Loucy (cell line): Measurements from ENCODE around the gene ST6GALNAC4.

Experiments used
- H2AFZ ChIP-seq: fragments of 200-600 bp; sonication (generic); 2 replicates; pipeline ENCODE4 v1.6.0; 2016; ENCODE audit warnings: antibody characterized with exemption, mild to moderate bottlenecking, low read length, moderate library complexity
- H3F3A ChIP-seq: fragments of 200-600 bp; 2 replicates; pipeline ENCODE4 v1.6.0; 2016; ENCODE audit warnings: antibody characterized with exemption, low read depth, mild to moderate bottlenecking
- H3K27me3 ChIP-seq: fragments of 200-600 bp; sonication (generic); 2 replicates; pipeline ENCODE4 v1.6.1; 2014; ENCODE audit warnings: low read length, mild to moderate bottlenecking; ENCODE audit not compliant: insufficient read depth, poor library complexity, severe bottlenecking
- H3K36me3 ChIP-seq: fragments of 200-600 bp; sonication (generic); 2 replicates; pipeline ENCODE4 v1.6.1; 2016; ENCODE audit warnings: low read length; ENCODE audit not compliant: insufficient read depth
- H3K4me1 ChIP-seq: fragments of 200-600 bp; sonication (generic); 2 replicates; pipeline ENCODE4 v1.5.1; 2014; ENCODE audit warnings: low read length, mild to moderate bottlenecking; ENCODE audit not compliant: insufficient read depth, poor library complexity, severe bottlenecking
- H3K4me2 ChIP-seq: fragments of 200-600 bp; sonication (generic); 2 replicates; pipeline ENCODE4 v1.6.0; 2014; ENCODE audit warnings: antibody characterized with exemption, low read length, low read depth, mild to moderate bottlenecking; ENCODE audit not compliant: poor library complexity, severe bottlenecking
- H3K4me3 ChIP-seq: fragments of 200-600 bp; sonication (generic); 2 replicates; pipeline ENCODE4 v1.5.1; 2014; ENCODE audit warnings: low read length, mild to moderate bottlenecking, mixed read lengths; ENCODE audit not compliant: poor library complexity, severe bottlenecking
- H3K79me2 ChIP-seq: fragments of 200-600 bp; sonication (generic); 2 replicates; pipeline ENCODE4 v1.6.1; 2014; ENCODE audit warnings: low read length; ENCODE audit not compliant: insufficient read depth
- H3K9ac ChIP-seq: fragments of 200-600 bp; sonication (generic); 2 replicates; pipeline ENCODE4 v1.6.0; 2014; ENCODE audit warnings: mild to moderate bottlenecking, low read depth, low read length, moderate library complexity; ENCODE audit not compliant: poor library complexity, severe bottlenecking
- H3K9me2 ChIP-seq: fragments of 200-600 bp; sonication (generic); replicated peaks from 2 replicates; pipeline ENCODE4 v1.6.1; 2016; ENCODE audit warnings: low read depth, low read length, mixed read lengths
- H3K9me3 ChIP-seq: fragments of 200-600 bp; sonication (generic); 2 replicates; pipeline ENCODE4 v1.6.1; 2014; ENCODE audit warnings: mild to moderate bottlenecking, antibody characterized with exemption, low read length, low read depth; ENCODE audit not compliant: insufficient read depth
- H4K20me1 ChIP-seq: fragments of 200-600 bp; sonication (generic); 2 replicates; pipeline ENCODE4 v1.6.0; 2014; ENCODE audit warnings: antibody characterized with exemption, low read length, mild to moderate bottlenecking; ENCODE audit not compliant: insufficient read depth, poor library complexity, severe bottlenecking
- EZH2phosphoT487 ChIP-seq: fragments of 200-600 bp; IDR thresholded peaks from 2 replicates; pipeline ENCODE4 v1.6.1; 2018; ENCODE audit warnings: antibody characterized with exemption, mild to moderate bottlenecking, moderate library complexity, borderline replicate concordance
- TF ChIP-seq, protein P1 (sequence below): fragments of 200-600 bp; sonication (generic); conservative IDR thresholded peaks from 2 replicates; pipeline ENCODE4 v1.5.1; 2014; ENCODE audit warnings: mild to moderate bottlenecking, antibody characterized with exemption, low read length

Gene ST6GALNAC4, protein sequence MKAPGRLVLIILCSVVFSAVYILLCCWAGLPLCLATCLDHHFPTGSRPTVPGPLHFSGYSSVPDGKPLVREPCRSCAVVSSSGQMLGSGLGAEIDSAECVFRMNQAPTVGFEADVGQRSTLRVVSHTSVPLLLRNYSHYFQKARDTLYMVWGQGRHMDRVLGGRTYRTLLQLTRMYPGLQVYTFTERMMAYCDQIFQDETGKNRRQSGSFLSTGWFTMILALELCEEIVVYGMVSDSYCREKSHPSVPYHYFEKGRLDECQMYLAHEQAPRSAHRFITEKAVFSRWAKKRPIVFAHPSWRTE

DNA sequence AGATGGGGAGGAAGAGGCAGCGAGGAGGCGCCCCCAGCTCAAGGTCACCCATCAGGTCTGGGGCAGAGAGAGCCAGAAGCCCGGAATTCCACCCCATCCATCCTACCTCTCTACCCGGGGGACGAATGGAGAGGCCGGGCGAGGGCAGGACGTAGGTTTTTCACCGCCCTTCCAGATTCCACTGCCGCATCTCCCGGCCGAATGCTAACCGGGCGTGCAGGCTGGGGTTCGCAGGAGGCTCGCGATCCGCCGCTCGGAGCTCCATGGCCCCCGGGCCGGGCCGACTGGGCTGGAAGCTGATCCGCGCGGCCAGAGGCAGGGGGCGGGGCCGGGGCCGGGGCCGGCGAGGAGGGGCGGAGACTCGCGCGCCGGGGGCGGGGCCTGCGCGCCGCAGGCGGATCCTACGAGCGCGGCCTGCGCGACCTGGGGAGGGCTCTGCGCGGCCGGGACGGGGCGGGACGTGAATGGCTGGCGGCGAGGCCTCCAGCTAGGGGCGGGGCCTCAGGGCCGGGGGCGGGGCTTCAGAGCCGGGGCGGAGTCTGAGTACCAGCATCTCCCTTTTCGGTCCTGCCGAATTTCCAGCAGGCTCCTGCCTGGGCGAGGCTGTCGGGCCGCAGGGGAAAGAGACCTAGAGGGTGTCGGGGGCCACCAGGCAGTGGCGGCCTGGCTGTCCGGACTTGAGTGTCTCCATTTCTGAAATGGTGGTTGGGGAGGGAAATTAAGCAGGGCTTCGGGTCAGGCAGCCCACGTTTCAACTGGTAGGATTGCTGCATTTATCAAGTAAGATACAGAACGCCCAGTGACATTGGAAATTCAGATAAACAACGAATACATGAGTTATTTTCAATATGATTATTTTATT lies at the start of gene ST6GALNAC4:
ST6GALNAC4 (minus strand) TSS at position 322 of the 862 bp plus-strand sequence. CDS start 622 bp downstream, outside the sequence.
- H3K9ac ChIP-seq, result peak within 1 kb of the TSS; percentile 73
- no peaks in the 10 kb centered on the region for H3K9me3 ChIP-seq
- H2AFZ ChIP-seq, result peak within 1 kb of the TSS; percentile 89
- no peaks in the 10 kb centered on the region for H3K36me3 ChIP-seq
- no peaks in the 10 kb centered on the region for H4K20me1 ChIP-seq
- H3K4me3 ChIP-seq, result peak within 1 kb of the TSS; percentile 80
- no peak for TF ChIP-seq EZH2phosphoT487
- TF ChIP-seq, protein P1, sequence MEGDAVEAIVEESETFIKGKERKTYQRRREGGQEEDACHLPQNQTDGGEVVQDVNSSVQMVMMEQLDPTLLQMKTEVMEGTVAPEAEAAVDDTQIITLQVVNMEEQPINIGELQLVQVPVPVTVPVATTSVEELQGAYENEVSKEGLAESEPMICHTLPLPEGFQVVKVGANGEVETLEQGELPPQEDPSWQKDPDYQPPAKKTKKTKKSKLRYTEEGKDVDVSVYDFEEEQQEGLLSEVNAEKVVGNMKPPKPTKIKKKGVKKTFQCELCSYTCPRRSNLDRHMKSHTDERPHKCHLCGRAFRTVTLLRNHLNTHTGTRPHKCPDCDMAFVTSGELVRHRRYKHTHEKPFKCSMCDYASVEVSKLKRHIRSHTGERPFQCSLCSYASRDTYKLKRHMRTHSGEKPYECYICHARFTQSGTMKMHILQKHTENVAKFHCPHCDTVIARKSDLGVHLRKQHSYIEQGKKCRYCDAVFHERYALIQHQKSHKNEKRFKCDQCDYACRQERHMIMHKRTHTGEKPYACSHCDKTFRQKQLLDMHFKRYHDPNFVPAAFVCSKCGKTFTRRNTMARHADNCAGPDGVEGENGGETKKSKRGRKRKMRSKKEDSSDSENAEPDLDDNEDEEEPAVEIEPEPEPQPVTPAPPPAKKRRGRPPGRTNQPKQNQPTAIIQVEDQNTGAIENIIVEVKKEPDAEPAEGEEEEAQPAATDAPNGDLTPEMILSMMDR, result no peak
- no peaks in the 10 kb centered on the region for H3K9me2 ChIP-seq
- peaks cover 31% of the 10 kb centered on the region for H3K4me1 ChIP-seq
- no peaks in the 10 kb centered on the region for H3K27me3 ChIP-seq
- no peaks in the 10 kb centered on the region for H3F3A ChIP-seq
- no peaks in the 10 kb centered on the region for H3K79me2 ChIP-seq
- peak within 1 kb of the TSS; percentile 86 for H3K4me2 ChIP-seq

DNA sequence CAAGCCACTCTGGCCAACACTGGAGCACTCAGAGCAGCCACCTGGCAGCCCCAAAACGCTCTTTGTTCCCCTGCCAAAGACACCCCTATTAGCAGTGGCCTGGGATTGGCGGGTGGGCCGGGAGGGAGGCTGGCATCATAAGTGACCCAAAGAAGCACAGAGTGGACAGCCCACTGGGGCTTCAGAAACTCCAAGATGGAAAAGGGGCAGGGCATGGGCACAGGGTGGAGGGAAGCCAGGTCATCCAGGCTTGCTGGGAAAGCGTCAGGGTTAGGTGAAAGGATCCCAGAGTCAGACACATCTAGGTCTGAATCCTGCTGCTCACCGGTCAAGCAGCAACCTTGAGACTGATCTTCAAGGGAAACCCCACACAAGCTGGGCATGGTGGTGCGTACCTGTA lies 49.1 kb upstream of the ST6GALNAC4 start:
- H3K4me2 ChIP-seq, result no peak overlapping the region
- no peak overlapping the region for H2AFZ ChIP-seq
- TF ChIP-seq, protein P1, result no peak
- no peak for TF ChIP-seq EZH2phosphoT487
- H3K9me2 ChIP-seq, result no peaks in the 10 kb centered on the region
- no peaks in the 10 kb centered on the region for H3F3A ChIP-seq
- no peaks in the 10 kb centered on the region for H3K27me3 ChIP-seq
- peaks cover 12% of the 10 kb centered on the region for H4K20me1 ChIP-seq
- peaks cover 92% of the 10 kb centered on the region for H3K79me2 ChIP-seq
- peaks cover 46% of the 10 kb centered on the region for H3K4me1 ChIP-seq
- H3K9ac ChIP-seq, result no peak overlapping the region
- no peaks in the 10 kb centered on the region for H3K9me3 ChIP-seq
- no peak overlapping the region for H3K4me3 ChIP-seq
- no peaks in the 10 kb centered on the region; the same call in 1 of the 2 replicates for H3K36me3 ChIP-seq

DNA sequence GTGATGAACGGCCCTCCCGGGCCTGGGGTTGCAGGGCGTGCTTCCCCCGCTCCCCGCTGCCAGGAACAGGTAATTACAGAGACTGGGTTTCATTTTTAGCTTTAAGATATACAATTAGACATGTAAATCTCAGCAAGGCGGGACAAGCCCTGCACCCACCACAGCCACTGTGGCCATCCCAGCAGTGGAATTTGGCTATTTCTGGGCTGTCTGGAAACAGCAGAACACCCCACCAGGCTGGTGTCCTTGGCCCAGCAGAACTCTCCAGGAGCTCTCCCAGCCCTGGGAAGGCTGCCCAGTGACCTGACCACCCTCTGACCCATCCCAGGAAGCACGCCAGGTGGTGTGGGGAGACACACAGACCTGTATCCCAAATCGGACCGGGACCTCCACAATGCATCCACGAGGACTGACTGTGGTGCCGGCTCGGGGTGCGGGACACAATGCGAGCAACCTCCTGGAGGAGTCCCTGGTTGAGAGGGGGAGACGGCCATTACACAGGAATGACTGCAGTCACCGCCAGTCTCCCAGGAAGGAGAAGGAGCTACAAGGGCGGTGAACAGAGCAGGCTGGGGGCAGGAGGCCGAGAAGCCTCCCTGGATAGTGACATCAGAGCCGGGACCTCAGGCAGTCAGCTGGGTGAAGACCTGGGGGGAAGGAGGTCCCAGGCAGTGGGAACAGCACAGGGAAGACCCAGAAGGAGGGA lies 46.7 kb upstream of the ST6GALNAC4 start:
- H3K4me1 ChIP-seq, result peaks cover 21% of the 10 kb centered on the region
- no peaks in the 10 kb centered on the region for H3F3A ChIP-seq
- TF ChIP-seq, protein P1, result no peak
- TF ChIP-seq EZH2phosphoT487, result no peak
- peaks cover 86% of the 10 kb centered on the region for H3K79me2 ChIP-seq
- no peaks in the 10 kb centered on the region for H3K27me3 ChIP-seq
- no peaks in the 10 kb centered on the region; the same call in 1 of the 2 replicates for H3K36me3 ChIP-seq
- no peaks in the 10 kb centered on the region for H4K20me1 ChIP-seq
- no peak overlapping the region for H3K4me3 ChIP-seq
- no peak overlapping the region for H3K9ac ChIP-seq
- H3K9me3 ChIP-seq, result no peaks in the 10 kb centered on the region
- no peak overlapping the region for H2AFZ ChIP-seq
- no peak overlapping the region for H3K4me2 ChIP-seq
- no peaks in the 10 kb centered on the region for H3K9me2 ChIP-seq
